Fibroblast of the conjunctiva (primary cell): ENCODE measurements around the gene GGNBP2.

ENCODE experiments used
- DNase-seq: peaks from one replicate; pipeline ENCODE4 v3.0.0-alpha.2; 2010; ENCODE audit warnings: low read depth

The GGNBP2 gene

GRCh38 chr17:36632916-36633771 is 88.4 kb downstream of the GGNBP2 start:
- no peak for DNase-seq
